ENCODE measurements around the gene SNAPC1. TPM values are rescaled to one million over a fixed set of nuclear protein-coding genes. Genes with fewer than 3 reads are reported as not detected.

Gene SNAPC1
- 41.7 and 42.6 TPM in 2 replicates for total RNA-seq (2014; rRNA removed; shearing (Covaris generic))

GRCh38 chr14:61761959-61762786 lies at the start of gene SNAPC1:
SNAPC1 (plus strand) TSS chr14:61762420; CDS start chr14:61762461, 41 bp downstream.

GRCh38 chr14:61812347-61813095 lies 50.3 kb downstream of the SNAPC1 start, which contains the start of gene SYT16:
SYT16 (plus strand) TSS chr14:61812703.

Other genes with a start within 250 kb of the SNAPC1 start
- gene HIF1A, start 66.9 kb upstream of the SNAPC1 start, total RNA-seq (2014; rRNA removed; shearing (Covaris generic)) = 159 and 162 TPM in 2 replicates
- 0.04 and 0.27 TPM in 2 replicates for gene SYT16, start 50.3 kb downstream of the SNAPC1 start, total RNA-seq (2014; rRNA removed; shearing (Covaris generic))

All from A375 (cell line).